Epithelial cell of esophagus (primary cell): ENCODE results near the gene CPXM2.

Experiments
- DNase-seq: peaks from one replicate; pipeline ENCODE4 v3.0.0; 2010; ENCODE audit warnings: low read depth
- H3K4me3 ChIP-seq: 2 replicates; pipeline ENCODE4 v1.5.1; 2011; ENCODE audit warnings: mild to moderate bottlenecking, low read length, control low read depth
- CTCF ChIP-seq: IDR thresholded peaks from 2 replicates; pipeline ENCODE4 v1.5.1; 2011; ENCODE audit warnings: low read depth, mild to moderate bottlenecking, low read length, control low read depth, inconsistent platforms; ENCODE audit not compliant: insufficient read depth; ENCODE audit errors: missing control alignments

Gene CPXM2

GRCh38 chr10:123854498-123854897 is 37.1 kb downstream of the CPXM2 start:
- no peak overlapping the region for H3K4me3 ChIP-seq
- DNase-seq, result no peak
- TF ChIP-seq CTCF, result no peak

GRCh38 chr10:123854003-123854402 is 37.6 kb downstream of the CPXM2 start:
- no peak for DNase-seq
- H3K4me3 ChIP-seq, result no peak overlapping the region
- TF ChIP-seq CTCF, result no peak

GRCh38 chr10:123852411-123852951 is 39.1 kb downstream of the CPXM2 start:
- no peak for TF ChIP-seq CTCF
- no peak for DNase-seq
- H3K4me3 ChIP-seq, result no peak overlapping the region

- no peak for TF ChIP-seq CTCF
- H3K4me3 ChIP-seq, result no peak overlapping the region
- no peak for DNase-seq
Measured at GRCh38 chr10:123848564-123849457, 42.8 kb downstream of the CPXM2 start.

GRCh38 chr10:123847686-123848432 is 43.7 kb downstream of the CPXM2 start:
- DNase-seq, result peak; percentile 54
- no peak for TF ChIP-seq CTCF

GRCh38 chr10:123843835-123844234 is 47.8 kb downstream of the CPXM2 start:
- no peak for TF ChIP-seq CTCF
- no peak for DNase-seq
- H3K4me3 ChIP-seq, result no peak overlapping the region

More at GRCh38 chr10:123847686-123848432, 43.7 kb downstream of the CPXM2 start:
- H3K4me3 ChIP-seq, result no peak overlapping the region
